Endothelial cell of umbilical vein (primary cell): ENCODE data around the gene BICD2. TPM values are rescaled to one million over a fixed set of nuclear protein-coding genes. Genes with fewer than 3 reads are reported as not detected.

Experiments
- BruUV-seq: library from RNA; stranded (reverse); fragments of 400-500 nt; replicated peaks from 2 replicates; lab custom pipeline; 2021; lab: Mats Ljungman, UMichigan
- CTCF ChIA-PET: fragments of 300-600, 350-600 bp; sonication (Branson Sonifier 250); formaldehyde crosslinking; loops from one replicate; lab custom pipeline; 2021; ENCODE audit warnings: antibody characterized with exemption, inconsistent platforms; lab: Charles Lee
- POLR2A ChIA-PET: fragments of 300-600, 350-600 bp; sonication (Branson Sonifier 250); formaldehyde crosslinking; loops from one replicate; lab custom pipeline; 2021; ENCODE audit warnings: antibody characterized with exemption, inconsistent platforms; lab: Charles Lee
- DNase-seq: peaks from one replicate; pipeline ENCODE4 v3.0.0-alpha.2; 2011; ENCODE audit warnings: low read depth, low spot score
- FAIRE-seq: peaks from 2 replicates; lab custom pipeline; 2011; peaks lifted over from hg19 to GRCh38; lab: Jason Lieb, UNC
- H2AFZ ChIP-seq: 2 replicates; pipeline ENCODE4 v1.6.0; 2012; ENCODE audit warnings: low read depth, low read length, control low read depth, inconsistent platforms
- H3K27ac ChIP-seq: 2 replicates; pipeline ENCODE4 v1.5.1; 2011; ENCODE audit warnings: low read depth, mild to moderate bottlenecking, control low read depth, low read length, moderate library complexity; ENCODE audit not compliant: insufficient read depth
- H3K27me3 ChIP-seq, 2 experiments: 2 replicates each; pipeline versions ENCODE4 v1.6.0 to v1.6.1; 2011; ENCODE audit warnings: low read length in 2 of 2, mixed read lengths in 1 of 2; ENCODE audit not compliant: control insufficient read depth in 2 of 2, insufficient read depth in 2 of 2
- H3K36me3 ChIP-seq, 2 experiments: 2 replicates in 1 of 2; 3 replicates in 1 of 2; pipeline ENCODE4 v1.5.1; 2011; ENCODE audit warnings: low read length in 2 of 2, mild to moderate bottlenecking in 1 of 2, moderate library complexity in 1 of 2; ENCODE audit not compliant: control insufficient read depth in 2 of 2, insufficient read depth in 2 of 2; ENCODE audit errors: extremely low read depth in 1 of 2
- H3K4me1 ChIP-seq: 3 replicates; pipeline ENCODE4 v1.5.1; 2011; ENCODE audit warnings: mild to moderate bottlenecking, low read length; ENCODE audit not compliant: control insufficient read depth, insufficient read depth; ENCODE audit errors: extremely low read depth
- H3K4me2 ChIP-seq: 2 replicates; pipeline ENCODE4 v1.6.1; 2011; ENCODE audit warnings: low read length, control low read depth, mixed read lengths; ENCODE audit not compliant: insufficient read depth
- H3K4me3 ChIP-seq, 3 experiments: fragments of 200-600 bp in 1 of 3; sonication (generic), shearing (Covaris generic) in 1 of 3; replicated peaks in 1 of 3; 2 replicates each; pipeline ENCODE4 v1.5.1; 2011 to 2016; ENCODE audit warnings: control low read depth in 3 of 3, low read length in 3 of 3, mild to moderate bottlenecking in 2 of 3, inconsistent platforms in 1 of 3, low read depth in 1 of 3, moderate library complexity in 1 of 3; ENCODE audit not compliant: insufficient read depth in 1 of 3
- H3K79me2 ChIP-seq: 2 replicates; pipeline ENCODE4 v1.6.0; 2012; ENCODE audit warnings: low read length, inconsistent platforms; ENCODE audit not compliant: control insufficient read depth, insufficient read depth
- H3K9ac ChIP-seq: replicated peaks from 2 replicates; pipeline ENCODE3; 2011; ENCODE audit warnings: low read length, control low read depth; ENCODE audit not compliant: insufficient read depth; ENCODE audit errors: extremely low read depth
- H3K9me1 ChIP-seq: replicated peaks from 3 replicates; pipeline ENCODE4 v1.6.0; 2011; ENCODE audit warnings: mild to moderate bottlenecking, low read length; ENCODE audit not compliant: control insufficient read depth, insufficient read depth; ENCODE audit errors: extremely low read depth
- H3K9me3 ChIP-seq: replicated peaks from 2 replicates; pipeline ENCODE4 v1.5.1; 2012; ENCODE audit warnings: low read length, inconsistent platforms; ENCODE audit not compliant: control insufficient read depth, insufficient read depth
- H4K20me1 ChIP-seq: replicated peaks from 2 replicates; pipeline ENCODE3; 2011; ENCODE audit warnings: mild to moderate bottlenecking, low read length; ENCODE audit not compliant: control insufficient read depth, insufficient read depth; ENCODE audit errors: extremely low read depth
- CTCF ChIP-seq, 2 donors: IDR thresholded peaks; 1 replicate in 1 of 2; 2 replicates in 1 of 2; pipeline ENCODE4 v1.5.1; 2011; ENCODE audit warnings: low read length in 2 of 2, mild to moderate bottlenecking in 2 of 2, moderate library complexity in 2 of 2, control low read depth in 1 of 2, inconsistent platforms in 1 of 2, low read depth in 1 of 2; ENCODE audit not compliant: insufficient read depth in 1 of 2; ENCODE audit errors: extremely low read depth in 1 of 2
- EZH2 ChIP-seq: IDR thresholded peaks from 2 replicates; pipeline ENCODE4 v1.6.1; 2012; ENCODE audit warnings: borderline replicate concordance, low read depth, mild to moderate bottlenecking, moderate library complexity, low read length, inconsistent platforms; ENCODE audit not compliant: severe bottlenecking
- FOS ChIP-seq: IDR thresholded peaks from 2 replicates; pipeline ENCODE4 v1.6.1; 2011; ENCODE audit warnings: mild to moderate bottlenecking, low read length, moderate library complexity, borderline replicate concordance; ENCODE audit not compliant: insufficient read depth
- GATA2 ChIP-seq: IDR thresholded peaks from 2 replicates; pipeline ENCODE4 v1.7.0; 2011; ENCODE audit warnings: low read depth, mild to moderate bottlenecking, moderate library complexity, mixed read lengths, low read length; ENCODE audit not compliant: insufficient read length, insufficient read depth
- JUN ChIP-seq: IDR thresholded peaks from 2 replicates; pipeline ENCODE4 v1.6.1; 2011; ENCODE audit warnings: borderline replicate concordance, low read depth; ENCODE audit not compliant: insufficient read length, insufficient read depth
- MAX ChIP-seq: IDR thresholded peaks from 2 replicates; pipeline ENCODE4 v1.6.1; 2011; ENCODE audit not compliant: insufficient read depth, insufficient read length
- MYC ChIP-seq: IDR thresholded peaks from one replicate; pipeline ENCODE4 v1.6.1; 2011; ENCODE audit warnings: mild to moderate bottlenecking, low read depth, low read length
- POLR2A ChIP-seq: IDR thresholded peaks from 2 replicates; pipeline ENCODE4 v1.6.1; 2012; ENCODE audit warnings: low read depth, mild to moderate bottlenecking, control low read depth, low read length
- POLR2AphosphoS5 ChIP-seq: IDR thresholded peaks from 2 replicates; pipeline ENCODE4 v1.6.1; 2012; ENCODE audit warnings: low read depth, mild to moderate bottlenecking, control low read depth, low read length, moderate library complexity; ENCODE audit not compliant: insufficient read depth
- dilution Hi-C: fragments of 300-500 bp; cut with MboI; formaldehyde crosslinking; loops from one replicate; pipeline ENCODE4 v1.15.0; 2019; ENCODE audit warnings: low sequenced_read_pairs; ENCODE audit not compliant: extremely low pct_ligation_motif_present
- intact Hi-C: fragments of 100-400 bp; cut with micrococcal nuclease; formaldehyde crosslinking; loops from one replicate; pipeline ENCODE4 v1.10.0; 2022
- polyA plus RNA-seq, 4 experiments: library from polyadenylated mRNA; depleted of rRNA in 3 of 4; stranded (reverse) in 3 of 4; unstranded in 1 of 4; fragments of >200 nt; gene quantifications; 2 replicates each; pipeline versions ENCODE4 v1.2.1 to v1.2.3, GENCODE V29; 2011 to 2012; ENCODE audit warnings: missing spikeins in 1 of 4
- total RNA-seq: library from RNA; stranded (reverse); gene quantifications from 2 replicates; pipeline ENCODE4 v1.2.3, GENCODE V29; 2021

The BICD2 gene
- total and polyA plus RNA-seq, 2 donors (not counting 3 experiments of a cell fraction or from before 2014, with no cell fraction given), result 14.3 to 39.3 TPM

- BruUV-seq, result TSS peak; percentile 43
- no peak overlapping the region for H3K27ac ChIP-seq
- H3K9me3 ChIP-seq, result no peaks in the 10 kb centered on the region
- no peak overlapping the region for H3K9ac ChIP-seq
- H3K4me1 ChIP-seq, result no peaks in the 10 kb centered on the region
- H2AFZ ChIP-seq, result no peak overlapping the region
- dilution Hi-C loops, result no loop called here
- H4K20me1 ChIP-seq, result no peaks in the 10 kb centered on the region
- ChIA-PET POLR2A (no interaction called here), CTCF (interaction anchor here (1.1 to 10.3 kb wide), 12 partner anchors 10 to 392 kb away, joined by 3 to 226 read pairs (median 8); partner anchors contain the start of gene BICD2)
- no peaks in the 10 kb centered on the region for H3K9me1 ChIP-seq
- no peak for FAIRE-seq
- H3K36me3 ChIP-seq, result peaks cover 18 to 57% of the 10 kb centered on the region in 2 experiments
- no peak overlapping the region for H3K4me2 ChIP-seq
- TF ChIP-seq POLR2A, result no peak
- no peak for TF ChIP-seq FOS
- TF ChIP-seq POLR2AphosphoS5, result no peak
- no peak for TF ChIP-seq CTCF (IDR thresholded peaks at IDR 0.05; ENCODE audit: extremely low read depth in 1 of 2, insufficient read depth in 1 of 2, low read depth in 1 of 2, low read length in 2 of 2)
- no peak for TF ChIP-seq EZH2
- TF ChIP-seq MAX, result no peak
- TF ChIP-seq GATA2, result no peak
- TF ChIP-seq MYC, result no peak
- no peak for TF ChIP-seq JUN
- H3K4me3 ChIP-seq, result no peak overlapping the region
- DNase-seq, result no peak
- H3K27me3 ChIP-seq, result no peaks in the 10 kb centered on the region
- intact Hi-C loops, result no loop called here
- no peaks in the 10 kb centered on the region for H3K79me2 ChIP-seq
These were observed 46.3 kb downstream of the BICD2 start for GRCh38 chr9:92718086-92719001.
